H1 (cell line): Measurements from ENCODE around the gene SGK2. TPM values are rescaled to one million over a fixed set of nuclear protein-coding genes. Genes with fewer than 3 reads are reported as not detected.

Source experiments
- polyA plus RNA-seq, 7 experiments: library from polyadenylated mRNA; depleted of rRNA in 3 of 7; stranded (reverse) in 5 of 7; unstranded in 2 of 7; fragments of >200 nt in 5 of 7; fragments of 200-250 nt in 2 of 7; gene quantifications; 1 replicate in 5 of 7; 2 replicates in 1 of 7; 4 replicates in 1 of 7; pipeline versions ENCODE4 v1.2.1 to v1.2.3, GENCODE V29; 2011 to 2013; ENCODE audit warnings: missing spikeins in 2 of 7, mixed read lengths in 2 of 7
- total RNA-seq: library from RNA; stranded (reverse); fragmentation: NEBNext Ultra II Directional; extraction: Animal tissue kit (Norgen Biotek cat#: 25700); gene quantifications from 2 replicates; pipeline ENCODE4 v1.2.1, GENCODE V29; 2021

The SGK2 gene
- total and polyA plus RNA-seq, 2 of the 8 experiments (the other 6 are each of a cell fraction or from before 2014, with no cell fraction given): 0.21 TPM; not detected in 1

Other genes with a start within 250 kb of the SGK2 start
- gene SRSF6, start 101.1 kb upstream of the SGK2 start, total RNA-seq: 165 and 171 TPM in 2 replicates
- gene SRSF6, start 101.1 kb upstream of the SGK2 start, polyA plus RNA-seq (2011; rRNA removed): 38.5 and 48.0 TPM in 2 replicates
- 13.6 and 17.0 TPM in 2 replicates for gene L3MBTL1, start 51.3 kb upstream of the SGK2 start, total RNA-seq
- gene L3MBTL1, start 51.3 kb upstream of the SGK2 start, polyA plus RNA-seq (2011; rRNA removed): 11.9 and 17.2 TPM in 2 replicates
- 31.6 and 35.6 TPM in 2 replicates for gene IFT52, start 31.9 kb downstream of the SGK2 start, total RNA-seq
- gene IFT52, start 31.9 kb downstream of the SGK2 start, polyA plus RNA-seq (2011; rRNA removed): 29.1 and 40.4 TPM in 2 replicates
- 207 and 208 TPM in 2 replicates for gene MYBL2, start 108.1 kb downstream of the SGK2 start, total RNA-seq
- gene MYBL2, start 108.1 kb downstream of the SGK2 start, polyA plus RNA-seq (2011; rRNA removed): 75.3 and 95.5 TPM in 2 replicates
- gene GTSF1L, start 168.0 kb downstream of the SGK2 start, total RNA-seq: not detected in 2 replicates
- not detected in 2 replicates for gene GTSF1L, start 168.0 kb downstream of the SGK2 start, polyA plus RNA-seq (2011; rRNA removed)